ENCODE results near the gene CPEB1.
"Not testable (repeated sequence)": the region's sequence is repeated elsewhere in the genome, so short reads cannot be mapped to it uniquely, and the experiment has no call there.

DNA sequence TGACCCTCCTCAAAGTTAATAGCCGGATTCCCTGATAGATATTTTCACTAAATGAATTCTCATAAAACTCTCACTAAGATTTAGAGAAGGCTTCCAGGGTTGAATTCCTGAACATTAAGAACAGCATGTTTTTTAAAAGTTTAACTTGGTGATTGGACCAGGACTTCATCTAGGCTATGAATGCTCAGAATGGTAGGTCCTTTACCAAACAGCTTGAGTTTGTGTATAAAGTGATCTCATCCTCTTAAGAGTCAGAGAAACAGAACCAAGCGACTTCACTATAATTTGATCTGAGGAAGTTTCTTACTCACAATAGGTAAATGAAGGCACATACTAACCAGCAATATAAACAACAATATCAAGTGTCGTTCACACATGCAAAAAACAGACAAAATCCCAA, 143.1 kb downstream of the CPEB1 start:
- not testable (repeated sequence) for TF ChIP-seq RBM39 (IDR thresholded peaks at IDR 0.05; ENCODE audit: low read depth, low read length, poor library complexity, severe bottlenecking); ZC3H4 (CRISPR knock-in tag; IDR thresholded peaks at IDR 0.05; ENCODE audit: borderline replicate concordance); HCFC1 (IDR thresholded peaks at IDR 0.05; ENCODE audit: low read depth, low read length); SP1 (IDR thresholded peaks at IDR 0.05); SP1 (CRISPR knock-in tag; IDR thresholded peaks at IDR 0.05); ATRX (CRISPR knock-in tag; IDR thresholded peaks at IDR 0.05; ENCODE audit: borderline replicate concordance); PHF8 (CRISPR knock-in tag; IDR thresholded peaks at IDR 0.05); SOX5 (CRISPR knock-in tag; IDR thresholded peaks at IDR 0.05; ENCODE audit: borderline replicate concordance)
- TF ChIP-seq, protein P1, sequence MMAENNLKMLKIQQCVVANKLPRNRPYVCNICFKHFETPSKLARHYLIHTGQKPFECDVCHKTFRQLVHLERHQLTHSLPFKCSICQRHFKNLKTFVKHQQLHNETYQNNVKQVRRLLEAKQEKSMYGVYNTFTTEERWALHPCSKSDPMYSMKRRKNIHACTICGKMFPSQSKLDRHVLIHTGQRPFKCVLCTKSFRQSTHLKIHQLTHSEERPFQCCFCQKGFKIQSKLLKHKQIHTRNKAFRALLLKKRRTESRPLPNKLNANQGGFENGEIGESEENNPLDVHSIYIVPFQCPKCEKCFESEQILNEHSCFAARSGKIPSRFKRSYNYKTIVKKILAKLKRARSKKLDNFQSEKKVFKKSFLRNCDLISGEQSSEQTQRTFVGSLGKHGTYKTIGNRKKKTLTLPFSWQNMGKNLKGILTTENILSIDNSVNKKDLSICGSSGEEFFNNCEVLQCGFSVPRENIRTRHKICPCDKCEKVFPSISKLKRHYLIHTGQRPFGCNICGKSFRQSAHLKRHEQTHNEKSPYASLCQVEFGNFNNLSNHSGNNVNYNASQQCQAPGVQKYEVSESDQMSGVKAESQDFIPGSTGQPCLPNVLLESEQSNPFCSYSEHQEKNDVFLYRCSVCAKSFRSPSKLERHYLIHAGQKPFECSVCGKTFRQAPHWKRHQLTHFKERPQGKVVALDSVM (CRISPR knock-in tag; IDR thresholded peaks at IDR 0.05) = not testable (repeated sequence)
- TF ChIP-seq, protein P2, sequence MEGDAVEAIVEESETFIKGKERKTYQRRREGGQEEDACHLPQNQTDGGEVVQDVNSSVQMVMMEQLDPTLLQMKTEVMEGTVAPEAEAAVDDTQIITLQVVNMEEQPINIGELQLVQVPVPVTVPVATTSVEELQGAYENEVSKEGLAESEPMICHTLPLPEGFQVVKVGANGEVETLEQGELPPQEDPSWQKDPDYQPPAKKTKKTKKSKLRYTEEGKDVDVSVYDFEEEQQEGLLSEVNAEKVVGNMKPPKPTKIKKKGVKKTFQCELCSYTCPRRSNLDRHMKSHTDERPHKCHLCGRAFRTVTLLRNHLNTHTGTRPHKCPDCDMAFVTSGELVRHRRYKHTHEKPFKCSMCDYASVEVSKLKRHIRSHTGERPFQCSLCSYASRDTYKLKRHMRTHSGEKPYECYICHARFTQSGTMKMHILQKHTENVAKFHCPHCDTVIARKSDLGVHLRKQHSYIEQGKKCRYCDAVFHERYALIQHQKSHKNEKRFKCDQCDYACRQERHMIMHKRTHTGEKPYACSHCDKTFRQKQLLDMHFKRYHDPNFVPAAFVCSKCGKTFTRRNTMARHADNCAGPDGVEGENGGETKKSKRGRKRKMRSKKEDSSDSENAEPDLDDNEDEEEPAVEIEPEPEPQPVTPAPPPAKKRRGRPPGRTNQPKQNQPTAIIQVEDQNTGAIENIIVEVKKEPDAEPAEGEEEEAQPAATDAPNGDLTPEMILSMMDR (CRISPR knock-in tag; IDR thresholded peaks at IDR 0.05) = not testable (repeated sequence)
- TF ChIP-seq, protein P3, sequence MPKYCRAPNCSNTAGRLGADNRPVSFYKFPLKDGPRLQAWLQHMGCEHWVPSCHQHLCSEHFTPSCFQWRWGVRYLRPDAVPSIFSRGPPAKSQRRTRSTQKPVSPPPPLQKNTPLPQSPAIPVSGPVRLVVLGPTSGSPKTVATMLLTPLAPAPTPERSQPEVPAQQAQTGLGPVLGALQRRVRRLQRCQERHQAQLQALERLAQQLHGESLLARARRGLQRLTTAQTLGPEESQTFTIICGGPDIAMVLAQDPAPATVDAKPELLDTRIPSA (CRISPR knock-in tag; IDR thresholded peaks at IDR 0.05; ENCODE audit: borderline replicate concordance) = not testable (repeated sequence)

Data from HepG2 (cell line).